Transverse colon (tissue), 4 donors: ENCODE measurements around the gene SLC39A11. TPM values are rescaled to one million over a fixed set of nuclear protein-coding genes. Genes with fewer than 3 reads are reported as not detected.
"Not testable (repeated sequence)": the region's sequence is repeated elsewhere in the genome, so short reads cannot be mapped to it uniquely, and the experiment has no call there.

Experiments
- DNase-seq: peaks from one replicate; pipeline ENCODE4 v3.0.0-alpha.2; 2019
- H3K27ac ChIP-seq, 4 donors: fragments of 200-600 bp; sonication (generic); 2 replicates each; pipeline ENCODE4 v1.5.1; 2016 to 2018; ENCODE audit warnings: inconsistent platforms in 4 of 4
- H3K27me3 ChIP-seq: fragments of 200-600 bp; sonication (generic); 2 replicates; pipeline ENCODE4 v1.5.1; 2017; ENCODE audit warnings: inconsistent platforms
- H3K36me3 ChIP-seq, 4 donors: fragments of 200-600 bp; sonication (generic); 2 replicates each; pipeline ENCODE4 v1.5.1; 2017 to 2019; ENCODE audit warnings: inconsistent platforms in 4 of 4
- H3K4me1 ChIP-seq, 4 donors: fragments of 200-600 bp; sonication (generic); 2 replicates each; pipeline ENCODE4 v1.5.1; 2017 to 2020; ENCODE audit warnings: inconsistent platforms in 4 of 4
- H3K4me3 ChIP-seq, 4 donors: fragments of 200-600 bp; sonication (generic); 1 replicate in 1 of 4; 2 replicates in 3 of 4; pipeline versions ENCODE4 v1.5.1 to v1.6.1; 2017 to 2019; ENCODE audit warnings: inconsistent platforms in 4 of 4
- H3K9me3 ChIP-seq, 2 donors: fragments of 200-600 bp; sonication (generic); 2 replicates each; pipeline ENCODE4 v1.5.1; 2017 to 2019; ENCODE audit warnings: inconsistent platforms in 2 of 2
- CTCF ChIP-seq, 5 experiments: fragments of 200-600 bp in 3 of 5; fragments of 450-650 bp in 2 of 5; sonication (generic) in 3 of 5; IDR thresholded peaks; 1 replicate in 2 of 5; 2 replicates in 3 of 5; pipeline ENCODE4 v1.5.1; 2016 to 2017; ENCODE audit warnings: antibody characterized with exemption in 5 of 5, inconsistent platforms in 3 of 5, mild to moderate bottlenecking in 2 of 5, moderate library complexity in 1 of 5
- EP300 ChIP-seq: sonication (generic); formaldehyde crosslinking; IDR thresholded peaks from one replicate; pipeline ENCODE4 v1.6.1; 2017; ENCODE audit warnings: antibody characterized with exemption, low read depth
- POLR2A ChIP-seq: fragments of 450-650 bp; IDR thresholded peaks from one replicate; pipeline ENCODE4 v1.6.1; 2016; ENCODE audit warnings: antibody characterized with exemption, mild to moderate bottlenecking, moderate library complexity
- POLR2AphosphoS5 ChIP-seq, 3 donors: sonication (generic); formaldehyde crosslinking; IDR thresholded peaks; one replicate each; pipeline ENCODE4 v1.6.1; 2016; ENCODE audit warnings: antibody characterized with exemption in 3 of 3
- WGBS, 2 donors: methylation state at CpG; one replicate each; pipeline ENCODE4 v1.1.5; 2018; ENCODE audit warnings: low coverage in 1 of 2; 5-methylcytosine and 5-hydroxymethylcytosine counted together
- in situ Hi-C, 4 donors: fragments of 200-750 bp; cut with MboI; loops; one replicate each; pipeline versions ENCODE4 v1.15.0 to v1.15.1; 2017; ENCODE audit warnings: low sequenced_read_pairs in 3 of 4, low pct_ligation_motif_present in 1 of 4, low pct_unique_long_range_greater_than_20kb in 1 of 4
- intact Hi-C: fragments of 100-400 bp; cut with DNase I; formaldehyde crosslinking; loops from one replicate; pipeline ENCODE4 v1.15.1; 2023; ENCODE audit warnings: low total_unique reads
- total RNA-seq, 4 donors: library from RNA; depleted of rRNA; stranded (reverse); fragments of >200 nt; gene quantifications; one replicate each; pipeline ENCODE4 v1.1.0, GENCODE V29; 2016

Gene SLC39A11
- total RNA-seq, 4 donors from 2014 or later, result 20.7 to 49.7 (median 33.3) TPM

GRCh38 chr17:73069841-73070240 lies 22.6 kb downstream of the SLC39A11 start:
- TF ChIP-seq POLR2AphosphoS5 (IDR thresholded peaks at IDR 0.05) (no peak), POLR2A (no peak), CTCF (IDR thresholded peaks at IDR 0.05) (no peak)
- intact Hi-C loops (no loop called here), in situ Hi-C loops (no loop called here)
- Histone ChIP-seq H3K27ac (no peak overlapping the region), H3K4me3 (no peak overlapping the region), H3K9me3 (no peaks in the 10 kb centered on the region), H3K27me3 (no peaks in the 10 kb centered on the region), H3K4me1 (peaks cover 0 to 12% (median 0%) of the 10 kb centered on the region in 4 donors), H3K36me3 (no peaks in the 10 kb centered on the region)
- 94% methylated on average over 3 of the region's 3 CpGs; no CpG with 5 or more reads in 1 of the 2 donors for WGBS, 2 donors
- DNase-seq, result no peak

- no peak overlapping the region for H3K4me3 ChIP-seq
- H3K4me1 ChIP-seq, result peaks cover 0 to 12% (median 0%) of the 10 kb centered on the region in 4 donors
- no peaks in the 10 kb centered on the region for H3K9me3 ChIP-seq
- in situ Hi-C loops, result no loop called here
- H3K36me3 ChIP-seq, result no peaks in the 10 kb centered on the region
- H3K27me3 ChIP-seq, result no peaks in the 10 kb centered on the region
- H3K27ac ChIP-seq, result no peak overlapping the region
- DNase-seq, result no peak
- 64 to 65% methylated on average over 4 to 5 of the region's 5 CpGs for WGBS, 2 donors
- TF ChIP-seq POLR2AphosphoS5 (IDR thresholded peaks at IDR 0.05) (no peak), EP300 (no peak), POLR2A (no peak), CTCF (IDR thresholded peaks at IDR 0.05) (no peak)
- intact Hi-C loops, result no loop called here
Observed at GRCh38 chr17:73069164-73069770, 23.2 kb downstream of the SLC39A11 start.

- H3K4me1 ChIP-seq, result peaks cover 0 to 12% (median 0%) of the 10 kb centered on the region in 4 donors
- no peaks in the 10 kb centered on the region for H3K36me3 ChIP-seq
- DNase-seq, result no peak
- H3K27me3 ChIP-seq, result no peaks in the 10 kb centered on the region
- intact Hi-C loops (no loop called here), in situ Hi-C loops (no loop called here)
- TF ChIP-seq CTCF (IDR thresholded peaks at IDR 0.05), result no peak
- no peak for TF ChIP-seq POLR2A
- TF ChIP-seq POLR2AphosphoS5 (IDR thresholded peaks at IDR 0.05), result no peak
- no peaks in the 10 kb centered on the region for H3K9me3 ChIP-seq
- WGBS, 2 donors, result 72 to 100% methylated on average over 2 to 9 of the region's 9 CpGs
- no peak overlapping the region for H3K27ac ChIP-seq
- no peak overlapping the region for H3K4me3 ChIP-seq
Observed at GRCh38 chr17:73068322-73069153, 23.9 kb downstream of the SLC39A11 start.

- H3K27me3 ChIP-seq, H3K4me3 ChIP-seq, in situ Hi-C loops, H3K9me3 ChIP-seq, DNase-seq, H3K36me3 ChIP-seq, intact Hi-C loops, H3K27ac ChIP-seq: not testable (repeated sequence)
- WGBS, 2 donors, result 69 to 84% methylated on average over 2 of the region's 2 CpGs
- H3K4me1 ChIP-seq, result peaks cover 0 to 12% (median 0%) of the 10 kb centered on the region in 4 donors
Observed at GRCh38 chr17:73067699-73068098, 24.8 kb downstream of the SLC39A11 start.
